HCT116 (cell line): ENCODE measurements around the gene PTPN20. TPM values are rescaled to one million over a fixed set of nuclear protein-coding genes. Genes with fewer than 3 reads are reported as not detected.

Source experiments
- ATAC-seq: fragments of 200-7000 bp; cut with Tn5 transposase; 2 replicates; pipeline ENCODE4 v1.9.1; 2020; ENCODE audit warnings: mild to moderate bottlenecking, moderate library complexity
- BruUV-seq: library from RNA; stranded (reverse); fragments of 400-500 nt; replicated peaks from 2 replicates; lab custom pipeline; 2021; lab: Mats Ljungman, UMichigan
- CTCF ChIA-PET: fragments of 300-600 bp; sonication (Branson Sonifier 250); formaldehyde crosslinking; loops from one replicate; lab custom pipeline; 2021; ENCODE audit warnings: antibody characterized with exemption; lab: Charles Lee
- POLR2A ChIA-PET: fragments of 300-600, 350-600 bp; sonication (Branson Sonifier 250); formaldehyde crosslinking; loops from one replicate; lab custom pipeline; 2021; ENCODE audit warnings: antibody characterized with exemption; lab: Charles Lee
- RAD21 ChIA-PET, 2 experiments: fragments of 300-600 bp; sonication (Branson Sonifier 250); formaldehyde crosslinking; loops; one replicate each; lab custom pipeline; 2023; ENCODE audit warnings: low total read pairs in 2 of 2; ENCODE audit not compliant: uncharacterized antibody in 2 of 2, unreplicated experiment in 2 of 2, low non-redundant PET in 1 of 2; lab: Charles Lee
- DNase-seq: peaks from one replicate; pipeline ENCODE4 v3.0.0-alpha.2; 2010; ENCODE audit warnings: low read depth, low spot score
- H2AFZ ChIP-seq: fragments of 200-600 bp; shearing (Covaris generic), sonication (generic); 2 replicates; pipeline ENCODE4 v1.6.1; 2017; ENCODE audit warnings: low read depth, mixed run types, mixed read lengths, antibody characterized with exemption, low read length; ENCODE audit not compliant: poor library complexity, severe bottlenecking
- H3K27ac ChIP-seq: 2 replicates; pipeline ENCODE4 v1.5.1; 2012; ENCODE audit warnings: low read depth, low read length
- H3K27me3 ChIP-seq: fragments of 200-600 bp; sonication (generic); 2 replicates; pipeline ENCODE4 v1.6.1; 2016; ENCODE audit warnings: mixed run types, low read length, mixed read lengths; ENCODE audit not compliant: insufficient read depth
- H3K36me3 ChIP-seq, 2 experiments: fragments of 200-500 bp in 1 of 2; fragments of 200-600 bp in 1 of 2; sonication (Bioruptor generic) in 1 of 2; sonication (generic) in 1 of 2; 2 replicates each; pipeline versions ENCODE4 v1.5.1 to v1.6.1; 2014 to 2016; ENCODE audit warnings: low read length in 2 of 2, inconsistent platforms in 1 of 2, mixed read lengths in 1 of 2, mixed run types in 1 of 2; ENCODE audit not compliant: insufficient read depth in 2 of 2, control insufficient read depth in 1 of 2
- H3K4me1 ChIP-seq, 2 experiments: fragments of 200-600 bp in 1 of 2; sonication (generic) in 1 of 2; 2 replicates each; pipeline versions ENCODE4 v1.5.1 to v1.6.1; 2012 to 2017; ENCODE audit warnings: low read length in 2 of 2, inconsistent platforms in 1 of 2, mild to moderate bottlenecking in 1 of 2, mixed read lengths in 1 of 2, mixed run types in 1 of 2, moderate library complexity in 1 of 2; ENCODE audit not compliant: insufficient read depth in 2 of 2, control insufficient read depth in 1 of 2
- H3K4me2 ChIP-seq: fragments of 200-600 bp; sonication (generic); 2 replicates; pipeline ENCODE4 v1.6.1; 2017; ENCODE audit warnings: mixed run types, low read length, mixed read lengths
- H3K4me3 ChIP-seq, 2 experiments: fragments of 200-600 bp in 1 of 2; sonication (generic) in 1 of 2; replicated peaks in 1 of 2; 2 replicates each; pipeline ENCODE4 v1.5.1; 2011 to 2016; ENCODE audit warnings: low read length in 2 of 2, control low read depth in 1 of 2, low read depth in 1 of 2, mild to moderate bottlenecking in 1 of 2, mixed read lengths in 1 of 2, mixed run types in 1 of 2
- H3K79me2 ChIP-seq: fragments of 200-600 bp; sonication (generic); 2 replicates; pipeline ENCODE4 v1.6.1; 2017; ENCODE audit warnings: mild to moderate bottlenecking, mixed run types, low read length, moderate library complexity, mixed read lengths; ENCODE audit not compliant: insufficient read depth
- H3K9ac ChIP-seq: fragments of 200-600 bp; sonication (generic); 2 replicates; pipeline ENCODE4 v1.6.1; 2016; ENCODE audit warnings: low read length, mixed read lengths
- H3K9me2 ChIP-seq: fragments of 200-600 bp; sonication (generic), shearing (Covaris generic); 2 replicates; pipeline ENCODE4 v1.6.1; 2017; ENCODE audit warnings: mixed run types, mild to moderate bottlenecking, moderate library complexity; ENCODE audit not compliant: insufficient read depth
- H3K9me3 ChIP-seq, 2 experiments: fragments of 200-500 bp in 1 of 2; fragments of 200-600 bp in 1 of 2; sonication (Bioruptor generic) in 1 of 2; sonication (generic) in 1 of 2; 2 replicates each; pipeline ENCODE4 v1.6.1; 2014 to 2017; ENCODE audit warnings: low read length in 2 of 2, mixed read lengths in 2 of 2, inconsistent platforms in 1 of 2, low read depth in 1 of 2, mild to moderate bottlenecking in 1 of 2, mixed run types in 1 of 2, moderate library complexity in 1 of 2; ENCODE audit not compliant: control insufficient read depth in 1 of 2, insufficient read depth in 1 of 2
- H4K20me1 ChIP-seq: fragments of 200-600 bp; sonication (generic), shearing (Covaris generic); 2 replicates; pipeline ENCODE4 v1.6.1; 2017; ENCODE audit warnings: mixed run types, mild to moderate bottlenecking, moderate library complexity; ENCODE audit not compliant: insufficient read depth
- CEBPB ChIP-seq: IDR thresholded peaks from 2 replicates; pipeline ENCODE4 v1.6.1; 2012; ENCODE audit warnings: low read depth
- ELF1 ChIP-seq: IDR thresholded peaks from 2 replicates; pipeline ENCODE4 v1.6.1; 2012; ENCODE audit warnings: low read depth, borderline replicate concordance
- EZH2 ChIP-seq: fragments of 200-600 bp; sonication (generic); IDR thresholded peaks from 2 replicates; pipeline ENCODE4 v1.6.1; 2017; ENCODE audit warnings: antibody characterized with exemption, mixed run types
- FOSL1 ChIP-seq: IDR thresholded peaks from 2 replicates; pipeline ENCODE4 v1.6.1; 2012; ENCODE audit warnings: low read depth
- JUND ChIP-seq: IDR thresholded peaks from 2 replicates; pipeline ENCODE4 v1.6.1; 2012
- MAX ChIP-seq: IDR thresholded peaks from 2 replicates; pipeline ENCODE4 v1.6.1; 2012
- POLR2A ChIP-seq: IDR thresholded peaks from 2 replicates; pipeline ENCODE4 v1.7.0; 2011; ENCODE audit warnings: borderline replicate concordance; ENCODE audit not compliant: insufficient read depth, insufficient read length; ENCODE audit errors: extremely low read depth
- POLR2AphosphoS5 ChIP-seq: IDR thresholded peaks from 2 replicates; pipeline ENCODE4 v1.6.1; 2011; ENCODE audit warnings: mild to moderate bottlenecking, low read depth, low read length, moderate library complexity
- RAD21 ChIP-seq: IDR thresholded peaks from 2 replicates; pipeline ENCODE4 v1.6.1; 2012; ENCODE audit warnings: low read depth, mild to moderate bottlenecking
- SIN3A ChIP-seq: IDR thresholded peaks from 2 replicates; pipeline ENCODE4 v1.6.1; 2012; ENCODE audit warnings: low read depth
- SP1 ChIP-seq: IDR thresholded peaks from 2 replicates; pipeline ENCODE4 v1.6.1; 2012; ENCODE audit warnings: low read depth
- TCF7L2 ChIP-seq: IDR thresholded peaks from 2 replicates; pipeline ENCODE4 v1.7.0; 2011; ENCODE audit warnings: borderline replicate concordance, inconsistent platforms; ENCODE audit not compliant: insufficient read depth, insufficient read length; ENCODE audit errors: extremely low read depth
- YY1 ChIP-seq: IDR thresholded peaks from 2 replicates; pipeline ENCODE4 v1.6.1; 2011; ENCODE audit warnings: low read length, low read depth, moderate library complexity, mild to moderate bottlenecking; ENCODE audit not compliant: insufficient replicate concordance; ENCODE audit errors: extremely low read depth
- ZBTB33 ChIP-seq: IDR thresholded peaks from 2 replicates; pipeline ENCODE4 v1.6.1; 2011; ENCODE audit warnings: mild to moderate bottlenecking, low read length, moderate library complexity; ENCODE audit not compliant: insufficient replicate concordance; ENCODE audit errors: extremely low read depth
- ZFX ChIP-seq: fragments of 450-650 bp; IDR thresholded peaks from 2 replicates; pipeline ENCODE4 v1.6.1; 2017
- intact Hi-C: fragments of 100-400 bp; cut with micrococcal nuclease; formaldehyde crosslinking; loops from 2 replicates; pipeline ENCODE4 v1.10.0; 2022
- total RNA-seq: library from RNA; stranded (reverse); gene quantifications from one replicate; pipeline ENCODE4 v1.2.1, GENCODE V29; 2021; ENCODE audit not compliant: unreplicated experiment
- TF ChIP-seq, protein P1 (sequence below): IDR thresholded peaks from 2 replicates; pipeline ENCODE4 v1.6.1; 2012; ENCODE audit warnings: low read depth
- TF ChIP-seq, protein P2 (sequence below), 3 experiments: fragments of 200-600 bp in 1 of 3; sonication (generic) in 1 of 3; IDR thresholded peaks in 2 of 3; conservative IDR thresholded peaks in 1 of 3; 2 replicates each; pipeline ENCODE4 v1.5.1; 2012 to 2017; ENCODE audit warnings: low read depth in 2 of 3, low read length in 2 of 3, antibody characterized with exemption in 1 of 3, borderline replicate concordance in 1 of 3, control low read depth in 1 of 3, mild to moderate bottlenecking in 1 of 3, mixed read lengths in 1 of 3, mixed run types in 1 of 3, moderate library complexity in 1 of 3; ENCODE audit not compliant: insufficient read depth in 1 of 3

The PTPN20 gene
- total RNA-seq, 1 experiment from 2014 or later, result not detected

GRCh38 chr10:47016564-47016963, 105.3 kb downstream of the PTPN20 start:
- RAD21 ChIA-PET, result no interaction called here
- Histone ChIP-seq H3K79me2 (no peaks in the 10 kb centered on the region), H3K4me3 (no peak overlapping the region), H3K9me2 (no peaks in the 10 kb centered on the region), H3K4me2 (no peak overlapping the region), H2AFZ (no peak overlapping the region), H3K9ac (no peak overlapping the region), H3K27ac (no peak overlapping the region), H3K9me3 (no peaks in the 10 kb centered on the region), H3K27me3 (no peaks in the 10 kb centered on the region), H4K20me1 (no peaks in the 10 kb centered on the region), H3K36me3 (no peaks in the 10 kb centered on the region), H3K4me1 (no peaks in the 10 kb centered on the region)
- CTCF ChIA-PET, result no interaction called here
- intact Hi-C loops, result no loop called here
- TF ChIP-seq SIN3A (no peak), ELF1 (no peak), MAX (no peak), POLR2A (no peak), EZH2 (no peak), ZBTB33 (no peak), TCF7L2 (no peak), RAD21 (no peak), SP1 (no peak), POLR2AphosphoS5 (no peak), JUND (no peak), YY1 (no peak), ZFX (no peak), FOSL1 (no peak), CEBPB (no peak)
- TF ChIP-seq, protein P1, sequence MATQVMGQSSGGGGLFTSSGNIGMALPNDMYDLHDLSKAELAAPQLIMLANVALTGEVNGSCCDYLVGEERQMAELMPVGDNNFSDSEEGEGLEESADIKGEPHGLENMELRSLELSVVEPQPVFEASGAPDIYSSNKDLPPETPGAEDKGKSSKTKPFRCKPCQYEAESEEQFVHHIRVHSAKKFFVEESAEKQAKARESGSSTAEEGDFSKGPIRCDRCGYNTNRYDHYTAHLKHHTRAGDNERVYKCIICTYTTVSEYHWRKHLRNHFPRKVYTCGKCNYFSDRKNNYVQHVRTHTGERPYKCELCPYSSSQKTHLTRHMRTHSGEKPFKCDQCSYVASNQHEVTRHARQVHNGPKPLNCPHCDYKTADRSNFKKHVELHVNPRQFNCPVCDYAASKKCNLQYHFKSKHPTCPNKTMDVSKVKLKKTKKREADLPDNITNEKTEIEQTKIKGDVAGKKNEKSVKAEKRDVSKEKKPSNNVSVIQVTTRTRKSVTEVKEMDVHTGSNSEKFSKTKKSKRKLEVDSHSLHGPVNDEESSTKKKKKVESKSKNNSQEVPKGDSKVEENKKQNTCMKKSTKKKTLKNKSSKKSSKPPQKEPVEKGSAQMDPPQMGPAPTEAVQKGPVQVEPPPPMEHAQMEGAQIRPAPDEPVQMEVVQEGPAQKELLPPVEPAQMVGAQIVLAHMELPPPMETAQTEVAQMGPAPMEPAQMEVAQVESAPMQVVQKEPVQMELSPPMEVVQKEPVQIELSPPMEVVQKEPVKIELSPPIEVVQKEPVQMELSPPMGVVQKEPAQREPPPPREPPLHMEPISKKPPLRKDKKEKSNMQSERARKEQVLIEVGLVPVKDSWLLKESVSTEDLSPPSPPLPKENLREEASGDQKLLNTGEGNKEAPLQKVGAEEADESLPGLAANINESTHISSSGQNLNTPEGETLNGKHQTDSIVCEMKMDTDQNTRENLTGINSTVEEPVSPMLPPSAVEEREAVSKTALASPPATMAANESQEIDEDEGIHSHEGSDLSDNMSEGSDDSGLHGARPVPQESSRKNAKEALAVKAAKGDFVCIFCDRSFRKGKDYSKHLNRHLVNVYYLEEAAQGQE, result no peak
- TF ChIP-seq, protein P2, sequence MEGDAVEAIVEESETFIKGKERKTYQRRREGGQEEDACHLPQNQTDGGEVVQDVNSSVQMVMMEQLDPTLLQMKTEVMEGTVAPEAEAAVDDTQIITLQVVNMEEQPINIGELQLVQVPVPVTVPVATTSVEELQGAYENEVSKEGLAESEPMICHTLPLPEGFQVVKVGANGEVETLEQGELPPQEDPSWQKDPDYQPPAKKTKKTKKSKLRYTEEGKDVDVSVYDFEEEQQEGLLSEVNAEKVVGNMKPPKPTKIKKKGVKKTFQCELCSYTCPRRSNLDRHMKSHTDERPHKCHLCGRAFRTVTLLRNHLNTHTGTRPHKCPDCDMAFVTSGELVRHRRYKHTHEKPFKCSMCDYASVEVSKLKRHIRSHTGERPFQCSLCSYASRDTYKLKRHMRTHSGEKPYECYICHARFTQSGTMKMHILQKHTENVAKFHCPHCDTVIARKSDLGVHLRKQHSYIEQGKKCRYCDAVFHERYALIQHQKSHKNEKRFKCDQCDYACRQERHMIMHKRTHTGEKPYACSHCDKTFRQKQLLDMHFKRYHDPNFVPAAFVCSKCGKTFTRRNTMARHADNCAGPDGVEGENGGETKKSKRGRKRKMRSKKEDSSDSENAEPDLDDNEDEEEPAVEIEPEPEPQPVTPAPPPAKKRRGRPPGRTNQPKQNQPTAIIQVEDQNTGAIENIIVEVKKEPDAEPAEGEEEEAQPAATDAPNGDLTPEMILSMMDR (IDR thresholded peaks at IDR 0.05 in 2 of 3, conservative IDR thresholded peaks at IDR 0.05 in 1 of 3; ENCODE audit: borderline replicate concordance in 1 of 3, insufficient read depth in 1 of 3, low read depth in 2 of 3, low read length in 2 of 3), result no peak
- POLR2A ChIA-PET, result no interaction called here
- no TSS peak for BruUV-seq
- DNase-seq (no peak), ATAC-seq (no peak)
